Kidney (tissue), 14 donors: Measurements from ENCODE around the gene CITED1. TPM values are rescaled to one million over a fixed set of nuclear protein-coding genes. Genes with fewer than 3 reads are reported as not detected.

ENCODE experiments used
- DNase-seq, 5 donors: peaks; one replicate each; pipeline ENCODE4 v3.0.0-alpha.2; 2013 to 2020
- FAIRE-seq: peaks from 2 replicates; lab custom pipeline; 2012; peaks lifted over from hg19 to GRCh38; lab: Jason Lieb, UNC
- H3K27ac ChIP-seq, 2 donors: one replicate each; pipeline ENCODE4 v1.7.0; 2013; ENCODE audit warnings: low read depth in 2 of 2, low read length in 2 of 2, inconsistent platforms in 1 of 2
- H3K27me3 ChIP-seq: one replicate; pipeline ENCODE4 v1.7.1; 2013; ENCODE audit warnings: low read length, inconsistent platforms; ENCODE audit not compliant: control insufficient read depth, insufficient read depth
- H3K36me3 ChIP-seq, 3 donors: one replicate each; pipeline versions ENCODE4 v1.7.0 to v1.7.1; 2013; ENCODE audit warnings: low read length in 3 of 3, control low read depth in 1 of 3, inconsistent platforms in 1 of 3; ENCODE audit not compliant: insufficient read depth in 3 of 3, control insufficient read depth in 2 of 3
- H3K4me1 ChIP-seq, 3 donors: one replicate each; pipeline versions ENCODE4 v1.7.0 to v1.7.1; 2013; ENCODE audit warnings: low read length in 3 of 3, inconsistent platforms in 1 of 3, low read depth in 1 of 3; ENCODE audit not compliant: control insufficient read depth in 2 of 3, insufficient read depth in 2 of 3
- H3K4me3 ChIP-seq, 3 donors: one replicate each; pipeline versions ENCODE4 v1.7.0 to v1.8.1; 2013; ENCODE audit warnings: low read length in 3 of 3, control low read depth in 1 of 3, inconsistent platforms in 1 of 3
- H3K9ac ChIP-seq, 3 donors: one replicate each; pipeline versions ENCODE4 v1.7.0 to v1.7.1; 2013; ENCODE audit warnings: low read length in 3 of 3, control low read depth in 1 of 3, inconsistent platforms in 1 of 3
- H3K9me3 ChIP-seq, 3 donors: one replicate each; pipeline versions ENCODE4 v1.7.0 to v1.7.1; 2013; ENCODE audit warnings: low read length in 3 of 3, control low read depth in 1 of 3, inconsistent platforms in 1 of 3; ENCODE audit not compliant: control insufficient read depth in 2 of 3, insufficient read depth in 1 of 3
- intact Hi-C: fragments of 100-400 bp; cut with DNase I; formaldehyde crosslinking; loops from one replicate; pipeline ENCODE4 v1.11.1; 2022
- polyA plus RNA-seq: library from polyadenylated mRNA; stranded (reverse); fragments of 350-450 nt; fragmentation: Illumina TruSeq; extraction: RNeasy Lipid Tissue Mini Kit (QIAGEN cat#74804); gene quantifications from one replicate; pipeline ENCODE4 v1.2.3, GENCODE V29; 2014; ENCODE audit warnings: low read depth, low replicate concordance; ENCODE audit not compliant: insufficient read depth
- total RNA-seq: library from RNA; stranded (reverse); fragmentation: NEBNext Ultra II Directional; extraction: Animal tissue kit (Norgen Biotek cat#: 25700); gene quantifications from one replicate; pipeline ENCODE4 v1.2.1, GENCODE V29; 2021
- TF ChIP-seq, protein P1 (sequence below): IDR thresholded peaks from 3 replicates; pipeline ENCODE4 v1.5.1; 2012; ENCODE audit warnings: mild to moderate bottlenecking, moderate library complexity, borderline replicate concordance; ENCODE audit not compliant: insufficient read depth; ENCODE audit errors: extremely low read depth
- donor health status: control.
- donor health status: control.
- donor health status: control.
- donor health status: control.
- donor health status: control.
- donor health status: DM: yes; HTN: yes; CAD: no.
- donor health status: Normal renal cell carcinoma (clear cell type).

CITED1 gene
- total and polyA plus RNA-seq, 2 donors from 2014 or later = 1.5 to 3.8 TPM

DNA sequence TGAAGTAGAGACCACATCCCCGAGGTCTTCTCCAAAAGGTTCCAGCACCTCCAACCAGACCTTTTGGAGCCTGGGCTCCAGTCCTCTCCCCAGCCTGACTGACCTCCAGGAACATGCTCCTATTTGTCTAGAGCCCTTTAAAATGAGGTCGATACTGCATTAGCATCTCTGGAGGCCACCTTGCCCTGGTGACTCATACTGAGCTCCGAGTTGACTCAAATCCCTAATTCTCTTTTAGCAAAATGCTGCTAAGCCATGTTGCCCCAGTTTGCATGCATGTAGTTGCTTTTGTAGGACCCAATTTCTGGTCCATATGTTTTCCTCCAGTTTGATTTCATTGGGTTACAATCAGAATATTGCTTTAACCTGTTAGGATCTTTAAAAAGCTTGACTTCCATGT, 43.5 kb upstream of the CITED1 start:
- Histone ChIP-seq H3K9ac (no peak overlapping the region), H3K4me3 (no peak overlapping the region), H3K4me1 (no peaks in the 10 kb centered on the region), H3K9me3 (no peaks in the 10 kb centered on the region), H3K27me3 (peaks cover 9% of the 10 kb centered on the region), H3K27ac (no peak overlapping the region), H3K36me3 (peaks cover 0 to 7% (median 3%) of the 10 kb centered on the region in 3 donors)
- intact Hi-C loops = no loop called here
- DNase-seq = no peak
- FAIRE-seq = no peak
- TF ChIP-seq, protein P1, sequence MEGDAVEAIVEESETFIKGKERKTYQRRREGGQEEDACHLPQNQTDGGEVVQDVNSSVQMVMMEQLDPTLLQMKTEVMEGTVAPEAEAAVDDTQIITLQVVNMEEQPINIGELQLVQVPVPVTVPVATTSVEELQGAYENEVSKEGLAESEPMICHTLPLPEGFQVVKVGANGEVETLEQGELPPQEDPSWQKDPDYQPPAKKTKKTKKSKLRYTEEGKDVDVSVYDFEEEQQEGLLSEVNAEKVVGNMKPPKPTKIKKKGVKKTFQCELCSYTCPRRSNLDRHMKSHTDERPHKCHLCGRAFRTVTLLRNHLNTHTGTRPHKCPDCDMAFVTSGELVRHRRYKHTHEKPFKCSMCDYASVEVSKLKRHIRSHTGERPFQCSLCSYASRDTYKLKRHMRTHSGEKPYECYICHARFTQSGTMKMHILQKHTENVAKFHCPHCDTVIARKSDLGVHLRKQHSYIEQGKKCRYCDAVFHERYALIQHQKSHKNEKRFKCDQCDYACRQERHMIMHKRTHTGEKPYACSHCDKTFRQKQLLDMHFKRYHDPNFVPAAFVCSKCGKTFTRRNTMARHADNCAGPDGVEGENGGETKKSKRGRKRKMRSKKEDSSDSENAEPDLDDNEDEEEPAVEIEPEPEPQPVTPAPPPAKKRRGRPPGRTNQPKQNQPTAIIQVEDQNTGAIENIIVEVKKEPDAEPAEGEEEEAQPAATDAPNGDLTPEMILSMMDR = no peak

DNA sequence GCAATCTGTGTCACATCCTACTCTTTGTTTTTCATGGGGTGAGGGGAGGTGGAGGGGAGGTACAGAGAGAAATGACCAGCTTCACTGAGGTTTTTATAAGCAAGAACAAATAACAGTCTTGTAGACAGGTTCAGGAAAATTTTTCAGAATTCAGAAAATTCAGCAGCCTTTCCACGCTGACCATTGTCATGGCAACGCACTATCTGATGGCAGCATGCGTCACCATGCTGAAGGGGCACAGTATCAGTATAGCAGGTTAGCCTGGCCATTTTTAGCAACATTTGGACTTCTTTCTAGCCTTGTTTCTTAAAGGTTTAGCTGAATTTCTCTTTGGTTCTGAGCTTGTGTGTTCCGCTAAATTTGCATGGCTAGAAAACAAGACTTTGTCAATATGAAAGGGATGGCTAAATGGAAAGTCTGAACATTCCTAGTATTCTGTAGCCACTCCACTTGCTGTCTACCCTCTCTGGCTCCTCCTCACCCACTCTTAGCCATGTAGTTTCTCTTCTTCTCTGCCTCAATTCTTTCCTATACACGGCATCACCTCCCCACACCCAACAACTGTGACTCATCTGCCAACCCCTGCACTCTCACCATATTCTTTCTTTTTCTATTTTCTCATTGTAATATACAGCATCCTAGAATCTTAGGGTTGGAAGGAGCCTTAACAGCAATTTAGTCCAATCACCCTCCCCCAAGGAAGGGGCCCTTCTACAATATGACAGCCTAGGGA, 42.7 kb upstream of the CITED1 start:
- no peaks in the 10 kb centered on the region for H3K9me3 ChIP-seq
- DNase-seq (no peak), FAIRE-seq (no peak)
- H3K27me3 ChIP-seq = peaks cover 7% of the 10 kb centered on the region
- peaks cover 0 to 7% (median 3%) of the 10 kb centered on the region in 3 donors for H3K36me3 ChIP-seq
- H3K4me3 ChIP-seq = no peak overlapping the region
- no peak overlapping the region for H3K9ac ChIP-seq
- H3K4me1 ChIP-seq = no peaks in the 10 kb centered on the region
- intact Hi-C loops = no loop called here
- TF ChIP-seq, protein P1 = no peak
- no peak overlapping the region for H3K27ac ChIP-seq

DNA sequence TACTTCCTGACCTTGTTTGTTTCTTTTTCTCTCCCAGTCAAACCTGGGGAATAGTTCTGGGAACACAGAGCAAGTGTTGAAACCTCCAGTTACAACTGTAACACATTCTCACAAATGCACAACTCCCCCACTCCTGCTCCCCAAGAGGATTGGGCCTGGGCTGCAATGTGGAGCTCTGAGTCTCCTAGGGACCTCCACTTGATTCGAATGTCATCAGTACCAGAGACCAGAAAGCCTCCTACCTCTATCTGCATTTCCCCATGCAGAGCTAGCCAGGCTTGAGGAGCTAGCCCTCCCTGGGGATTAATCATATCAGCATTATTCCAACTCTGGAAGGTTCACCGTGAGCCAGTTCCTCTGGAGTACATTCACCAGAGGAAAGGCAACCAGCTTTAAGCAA, 41.7 kb upstream of the CITED1 start:
- peaks cover 7% of the 10 kb centered on the region for H3K27me3 ChIP-seq
- TF ChIP-seq, protein P1 = no peak
- no peak overlapping the region for H3K9ac ChIP-seq
- no peaks in the 10 kb centered on the region for H3K4me1 ChIP-seq
- no peak for FAIRE-seq
- H3K4me3 ChIP-seq = no peak overlapping the region
- intact Hi-C loops = no loop called here
- peaks cover 0 to 7% (median 3%) of the 10 kb centered on the region in 3 donors for H3K36me3 ChIP-seq
- H3K27ac ChIP-seq = no peak overlapping the region
- H3K9me3 ChIP-seq = no peaks in the 10 kb centered on the region
- no peak for DNase-seq
